NCI-H446 treated with DMSO at 0.1 percent for 48 hours (cell line): ENCODE results near the gene LPCAT1.
"Not testable (repeated sequence)": the region's sequence is repeated elsewhere in the genome, so short reads cannot be mapped to it uniquely, and the experiment has no call there.

ENCODE experiments used
- DNase-seq: peaks from one replicate; lab custom pipeline; 2025; lab: John Stamatoyannopoulos, UW

The LPCAT1 gene

DNA sequence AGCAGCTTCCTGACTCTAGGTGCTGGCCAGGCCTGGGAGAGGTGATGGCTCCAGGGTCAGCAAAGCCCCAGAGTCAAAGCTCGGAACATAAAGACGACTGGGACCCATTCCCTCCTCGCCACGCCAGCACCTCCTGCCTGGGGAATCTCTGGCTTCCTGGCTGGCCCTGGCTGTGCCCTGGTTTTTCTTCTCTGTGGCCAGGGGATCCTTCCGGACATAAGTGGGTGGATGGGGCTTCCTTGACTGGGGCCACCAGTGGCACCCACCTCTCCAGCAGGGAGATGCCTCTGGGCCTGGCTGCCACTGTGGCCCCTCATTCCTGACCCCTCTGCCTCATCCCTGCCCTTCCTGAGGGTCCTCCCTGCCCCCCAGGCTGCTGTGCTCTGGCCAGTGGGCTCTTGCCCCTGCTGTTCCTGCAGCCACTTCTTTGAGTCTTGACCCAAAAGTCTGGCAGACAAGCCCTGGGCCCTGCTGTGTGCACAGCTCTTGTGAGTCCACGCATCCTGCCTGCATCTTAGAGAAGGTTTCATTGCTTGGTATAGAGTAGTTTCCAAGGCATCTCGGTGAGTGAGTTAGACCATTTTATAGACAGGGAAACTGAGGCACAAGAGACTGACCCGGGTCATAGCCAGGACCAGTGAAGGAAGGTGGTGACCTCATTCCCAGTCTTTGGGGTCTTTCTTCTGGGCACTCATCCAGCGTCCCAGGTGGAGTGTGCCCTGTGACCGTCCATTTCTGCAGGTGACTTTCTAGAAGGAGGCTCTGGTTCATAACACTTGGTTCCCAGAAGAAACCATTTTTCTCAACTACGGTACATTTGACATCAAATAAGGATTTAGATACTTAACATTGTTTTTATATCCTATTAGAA, 17.3 kb upstream of the LPCAT1 start:
- no peak for DNase-seq

DNA sequence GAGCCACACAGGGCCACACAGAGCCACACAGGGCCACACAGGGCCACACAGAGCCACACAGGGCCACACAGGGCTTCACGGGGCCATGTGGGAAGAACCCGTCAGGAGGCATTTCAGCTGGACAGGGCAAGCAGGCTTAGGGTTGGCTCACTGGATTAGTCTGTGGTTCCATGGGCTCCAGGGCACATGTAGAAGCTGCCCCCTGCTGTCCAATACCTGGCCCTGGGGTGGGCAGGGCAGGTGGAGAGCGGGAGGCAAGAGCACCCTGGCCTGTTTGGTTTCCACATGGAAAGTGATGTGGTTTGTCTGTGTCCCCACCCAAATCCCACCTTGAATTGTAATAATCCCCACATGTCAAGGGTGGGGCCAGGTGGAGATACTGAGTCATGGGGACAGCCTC, 16.4 kb upstream of the LPCAT1 start:
- DNase-seq = no peak

DNA sequence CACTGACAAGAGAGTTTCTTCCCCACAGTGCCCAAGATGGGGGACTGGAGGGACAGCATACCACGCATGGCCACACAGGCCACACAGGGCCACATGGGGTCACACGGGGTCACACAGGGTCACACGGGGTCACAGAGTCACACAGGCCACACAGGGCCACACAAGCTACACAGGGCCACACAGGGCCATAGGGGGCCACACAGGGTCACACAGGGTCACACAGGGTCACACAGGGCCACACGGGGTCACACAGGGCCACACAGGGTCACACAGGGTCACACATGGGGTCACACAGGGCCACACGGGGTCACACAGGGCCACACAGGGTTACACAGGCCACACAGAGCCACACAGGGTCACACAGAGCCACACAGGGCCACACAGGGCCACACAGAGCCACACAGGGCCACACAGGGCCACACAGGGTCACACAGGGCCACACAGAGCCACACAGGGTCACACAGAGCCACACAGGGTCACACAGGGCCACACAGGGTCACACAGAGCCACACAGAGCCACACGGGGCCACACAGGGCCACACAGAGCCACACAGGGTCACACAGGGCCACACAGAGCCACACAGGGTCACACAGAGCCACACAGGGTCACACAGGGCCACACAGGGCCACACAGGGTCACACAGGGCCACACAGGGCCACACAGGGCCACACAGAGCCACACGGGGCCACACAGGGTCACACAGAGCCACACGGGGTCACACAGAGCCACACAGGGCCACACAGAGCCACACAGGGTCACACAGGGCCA, 15.8 kb upstream of the LPCAT1 start:
- not testable (repeated sequence) for DNase-seq

DNA sequence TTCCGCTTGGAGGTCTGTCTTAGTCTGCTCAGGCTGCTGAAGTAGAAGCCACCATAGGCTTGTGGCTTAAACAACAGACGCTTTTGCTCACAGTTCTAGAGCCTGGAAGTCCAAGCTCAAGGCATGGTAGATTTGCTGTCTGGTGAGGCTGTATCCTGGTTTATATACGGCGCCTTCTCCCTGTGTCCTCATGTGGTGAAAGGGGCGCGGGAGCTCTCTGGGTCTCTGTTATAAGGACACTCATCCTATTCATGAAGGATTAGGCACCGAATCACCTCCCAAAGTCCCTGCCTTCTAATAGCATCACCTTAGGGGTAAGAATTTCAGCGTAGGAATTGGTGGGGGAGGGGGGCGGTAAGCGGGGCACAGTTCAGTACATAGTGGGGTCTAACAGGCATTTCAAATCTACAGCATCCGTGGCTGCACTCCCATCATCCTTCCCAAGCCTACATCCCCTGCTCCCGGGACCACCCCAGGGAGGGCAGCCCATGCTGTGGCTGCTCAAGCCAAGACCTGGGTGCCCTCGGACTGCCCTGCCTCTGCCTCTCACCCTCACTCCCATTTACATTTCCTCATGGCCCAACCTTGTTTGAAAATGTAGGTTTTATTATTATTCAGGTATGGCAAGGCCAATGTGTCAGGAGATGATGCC, 15.1 kb upstream of the LPCAT1 start:
- DNase-seq = no peak

DNA sequence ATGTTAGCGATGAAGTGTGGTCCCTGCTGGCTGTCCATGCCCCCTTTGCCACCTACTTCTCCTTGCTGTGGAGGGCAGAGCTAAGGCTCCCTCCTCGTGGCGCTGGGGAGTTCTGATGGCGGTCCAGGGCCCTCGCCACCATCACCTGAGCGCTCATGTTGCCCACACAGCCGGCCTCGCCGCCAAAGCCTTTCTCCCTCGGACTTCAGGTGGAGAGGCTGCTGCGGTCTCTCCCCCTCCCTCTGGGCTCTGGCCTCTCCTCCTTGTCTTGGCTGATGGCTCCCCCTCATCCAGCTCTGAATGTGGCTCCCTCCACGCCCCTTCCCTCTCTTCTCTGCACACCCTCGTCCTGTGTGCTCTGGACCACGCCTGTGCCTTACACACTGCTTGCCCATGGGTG, 14.5 kb upstream of the LPCAT1 start:
- DNase-seq = no peak

DNA sequence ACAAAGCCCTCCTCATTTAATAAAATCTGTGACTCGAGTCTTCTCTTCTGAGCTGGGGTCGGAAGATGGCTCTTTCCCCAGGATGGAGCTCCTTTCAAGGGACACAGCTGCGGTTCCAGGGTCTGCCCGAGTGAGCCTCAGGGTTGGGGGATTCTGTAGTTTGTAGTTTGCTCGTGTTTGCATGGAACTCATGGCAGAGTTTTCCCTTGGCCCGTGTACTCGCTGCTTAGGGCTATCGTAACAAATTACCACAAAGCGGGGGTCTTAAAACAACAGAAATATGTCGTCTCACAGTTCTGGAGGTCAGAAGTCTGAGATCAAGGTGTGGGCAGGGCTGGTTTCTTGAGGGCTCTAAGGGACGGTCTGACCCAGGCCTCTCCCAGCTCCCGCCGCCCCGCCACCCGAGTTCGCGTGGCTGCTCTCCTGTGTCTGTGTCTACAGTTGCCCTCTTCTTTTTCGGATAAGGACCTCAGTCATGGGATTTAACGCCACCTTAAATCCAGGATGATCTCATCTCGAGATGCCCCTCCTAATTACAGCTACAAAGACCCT, 13.9 kb upstream of the LPCAT1 start:
- DNase-seq = no peak

DNA sequence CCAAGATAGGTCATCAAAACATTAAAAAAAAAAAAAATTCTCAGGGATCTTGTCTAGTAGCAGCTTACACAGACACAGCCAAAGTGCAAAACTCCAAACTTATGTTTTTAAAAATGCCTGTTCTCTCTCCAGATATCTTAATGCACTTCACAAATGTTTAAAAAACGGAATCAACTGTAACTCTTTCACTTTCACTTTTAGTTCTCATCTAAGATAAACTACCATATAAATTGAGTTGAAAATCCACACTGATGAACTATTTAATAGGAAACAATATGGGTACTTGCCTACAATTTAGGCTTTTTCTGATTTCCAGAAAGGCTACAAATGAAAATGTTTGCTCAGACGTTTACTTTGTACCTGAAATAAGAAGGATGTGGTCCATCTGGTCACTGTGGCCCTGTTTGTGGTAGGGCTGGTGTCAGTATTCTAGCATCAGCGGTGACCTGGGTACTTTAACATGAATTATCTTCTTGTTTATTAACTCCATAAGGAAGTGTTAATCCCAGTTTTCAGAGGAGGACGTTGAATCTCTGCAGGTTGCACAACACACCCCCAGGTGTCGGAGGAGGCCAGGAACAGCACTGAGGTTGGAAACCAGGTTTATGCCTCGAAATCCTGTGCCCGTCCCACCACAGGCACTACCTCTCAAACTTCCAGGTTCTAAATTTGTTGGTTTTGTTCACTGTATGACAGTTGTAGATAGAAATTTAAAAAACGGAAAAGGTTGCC, 13.3 kb upstream of the LPCAT1 start:
- no peak for DNase-seq

DNA sequence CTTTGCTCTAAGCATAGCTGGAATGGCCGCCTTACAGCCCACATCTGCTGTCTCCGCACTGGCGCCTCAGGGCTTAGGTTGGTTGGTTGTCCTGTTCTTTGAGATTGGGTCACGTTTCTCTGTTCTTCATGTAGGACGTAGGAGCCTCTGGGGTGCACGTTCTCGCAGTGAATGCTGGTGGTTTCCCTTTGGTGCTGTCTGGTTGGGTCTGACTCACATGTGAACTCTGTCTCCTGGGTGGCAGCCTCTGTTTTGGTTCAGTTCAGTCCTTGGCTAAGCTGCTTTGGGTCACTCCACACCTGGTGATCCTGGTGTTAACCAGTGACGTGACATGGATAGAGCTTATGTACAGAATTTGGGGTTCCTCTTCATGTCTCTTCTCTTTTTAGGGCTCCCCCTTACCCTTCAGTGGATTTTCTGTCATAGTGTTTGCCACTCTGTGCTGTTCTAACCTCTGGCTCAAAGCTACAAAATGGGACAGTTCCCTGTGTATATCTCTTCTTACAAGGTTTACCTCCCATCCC, 12.6 kb upstream of the LPCAT1 start:
- no peak for DNase-seq

DNA sequence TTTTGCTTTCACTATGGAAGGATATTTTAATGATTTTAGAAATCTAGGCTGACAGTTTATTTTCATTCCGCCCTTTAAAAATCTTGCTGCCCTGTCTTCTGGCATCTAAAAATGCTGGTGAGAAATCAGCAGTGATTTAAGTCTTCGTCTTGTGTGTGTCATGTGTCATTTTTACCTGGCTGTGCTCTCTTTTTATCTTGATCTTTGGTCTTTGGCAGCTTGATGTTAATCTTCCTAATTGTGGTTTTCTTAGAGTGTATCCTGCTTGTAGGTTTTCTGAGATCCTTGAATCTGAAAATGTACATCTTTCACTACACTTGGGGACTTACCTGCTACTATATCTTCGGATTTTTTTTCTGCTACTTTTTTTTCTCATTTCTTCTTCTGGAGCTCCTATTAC, 11.9 kb upstream of the LPCAT1 start:
- DNase-seq = no peak

DNA sequence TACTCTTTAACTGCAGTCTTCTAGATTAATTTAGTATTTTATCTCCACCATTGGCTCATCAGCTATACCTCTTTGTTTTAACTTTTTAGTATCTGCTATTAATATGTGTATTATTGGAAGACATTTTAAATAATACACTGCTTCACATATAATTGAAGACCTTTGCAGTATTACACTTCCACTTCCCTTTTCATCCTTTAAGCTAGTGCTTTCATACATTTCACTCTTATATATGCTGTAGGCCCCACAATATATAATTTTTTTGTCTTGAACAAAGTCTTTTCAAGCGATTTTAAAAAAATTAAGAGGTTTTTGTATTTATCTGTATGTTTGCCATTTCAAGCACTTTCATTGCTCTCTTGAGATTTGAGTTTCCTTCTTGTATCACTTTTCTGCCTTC, 8.6 kb upstream of the LPCAT1 start:
- no peak for DNase-seq

DNA sequence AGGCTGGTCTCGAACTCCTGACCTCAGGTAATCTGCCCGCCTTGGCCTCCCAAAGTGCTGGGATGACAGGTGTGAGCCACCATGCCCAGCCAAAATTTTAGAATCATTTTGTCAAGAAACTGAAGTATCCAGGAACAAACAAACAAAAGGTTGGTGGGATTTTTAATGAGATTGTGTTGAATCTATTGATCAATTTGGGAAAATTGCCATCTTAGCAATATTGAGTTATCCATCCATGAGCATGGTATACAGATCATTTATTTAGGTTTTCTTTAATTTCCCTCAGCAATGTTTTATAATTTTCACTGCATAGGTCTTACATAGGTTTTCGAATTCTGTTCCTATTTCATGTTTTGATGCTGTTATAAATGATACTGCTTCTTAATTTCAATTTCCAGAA, 5.7 kb upstream of the LPCAT1 start:
- DNase-seq = no peak

DNA sequence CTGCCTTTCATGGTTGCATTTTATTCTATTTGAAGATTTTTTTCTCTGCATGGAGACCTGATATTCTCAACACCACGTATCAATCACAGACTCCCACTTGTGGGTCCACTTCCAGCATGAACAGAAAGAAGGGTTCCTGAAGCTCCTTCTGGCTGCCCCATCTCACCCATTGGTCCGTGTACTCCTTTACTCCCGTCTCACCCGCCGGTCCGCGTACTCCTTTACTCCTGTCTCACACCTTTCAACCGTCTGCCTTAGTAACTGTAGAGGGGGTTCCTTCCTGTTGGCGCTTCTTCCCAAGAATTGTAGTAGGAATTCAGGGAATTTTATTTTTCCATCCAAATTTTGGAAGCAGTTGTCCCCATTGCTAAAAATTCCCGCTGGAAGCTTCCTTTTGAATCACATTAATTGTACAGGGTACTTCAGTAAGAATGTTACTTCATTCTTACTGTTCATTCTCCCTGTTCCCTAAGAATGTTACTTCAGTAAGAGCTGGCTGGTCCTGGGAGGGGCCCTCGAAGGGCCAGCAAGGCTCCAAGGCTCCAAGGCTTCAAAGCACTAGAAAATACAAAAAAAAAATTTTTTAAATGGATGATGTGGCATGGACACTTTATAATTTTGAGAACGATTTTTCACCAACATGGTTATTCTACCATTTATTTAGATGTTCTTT, 3.9 kb upstream of the LPCAT1 start:
- no peak for DNase-seq

DNA sequence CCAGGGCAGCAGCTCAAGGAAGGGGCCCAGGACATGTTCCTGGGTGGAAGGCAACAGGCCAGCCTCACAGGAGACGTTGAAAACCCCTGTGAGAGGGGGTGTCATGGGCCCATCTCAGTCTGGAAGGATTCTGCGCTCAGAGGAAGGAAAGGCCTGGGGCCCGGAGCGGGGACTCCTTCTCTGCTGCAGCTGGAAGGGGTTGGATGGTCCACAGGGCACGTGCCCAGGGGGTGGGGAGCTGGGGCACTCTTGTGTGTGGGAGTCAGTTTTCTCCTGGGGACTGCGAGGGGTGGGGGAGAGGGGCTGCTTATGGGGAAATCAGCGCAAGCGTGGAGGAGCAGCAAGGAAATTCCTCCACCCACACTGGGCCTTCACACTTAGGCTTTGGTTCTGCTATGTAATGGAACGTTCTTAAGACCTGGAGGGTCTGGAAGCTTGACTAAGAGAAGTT, 2.9 kb upstream of the LPCAT1 start:
- DNase-seq = no peak

DNA sequence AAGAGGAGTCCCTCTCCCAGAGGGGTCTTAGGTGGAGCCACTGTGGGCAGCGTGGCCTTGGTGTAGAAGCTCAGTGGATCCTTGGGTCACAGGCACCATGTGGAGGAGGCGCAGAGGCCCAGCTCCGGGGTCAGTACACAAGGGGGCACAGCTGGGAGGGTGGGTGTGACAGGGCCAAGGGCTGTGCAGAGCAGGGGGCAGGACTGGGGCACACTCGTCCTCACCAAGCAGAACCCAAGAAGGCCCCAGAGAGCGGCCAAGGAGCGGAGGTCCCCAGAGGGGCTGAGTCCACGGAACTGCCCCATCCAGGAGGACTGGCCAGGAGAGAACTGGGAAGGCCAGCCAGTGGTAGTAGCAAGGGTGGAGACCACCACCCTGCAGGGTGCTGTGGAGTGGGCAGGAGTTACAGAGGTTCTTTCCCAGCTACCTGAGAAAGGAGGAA, 2.5 kb upstream of the LPCAT1 start:
- no peak for DNase-seq

DNA sequence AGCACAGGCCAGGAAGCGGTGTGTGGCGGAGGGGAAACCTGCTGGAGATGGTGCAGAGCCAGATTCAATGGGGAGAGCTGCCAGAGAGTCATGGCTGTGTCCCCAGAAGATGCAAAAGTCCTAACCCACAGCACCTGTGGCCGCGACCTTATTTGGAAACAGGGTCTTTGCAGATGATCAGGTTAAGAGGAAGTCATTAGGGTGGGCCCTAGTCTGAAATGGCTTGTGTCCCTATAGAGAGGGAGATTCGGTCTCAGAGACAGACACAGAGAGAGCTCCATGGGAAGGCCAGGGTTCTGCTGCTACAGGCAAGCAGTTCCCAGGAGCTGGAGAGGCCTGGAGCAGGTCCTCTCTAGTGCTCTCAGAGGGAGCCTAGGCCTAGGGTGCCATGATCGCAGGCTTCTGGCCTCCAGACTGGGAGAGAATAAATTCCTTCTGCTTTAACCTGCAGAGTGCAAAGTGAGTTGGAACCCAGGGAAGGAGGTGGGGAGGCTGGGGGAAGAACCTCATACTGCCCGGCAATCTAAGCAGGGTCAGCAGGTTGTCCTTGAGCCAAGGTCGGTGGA, 1.9 kb upstream of the LPCAT1 start:
- DNase-seq = no peak

DNA sequence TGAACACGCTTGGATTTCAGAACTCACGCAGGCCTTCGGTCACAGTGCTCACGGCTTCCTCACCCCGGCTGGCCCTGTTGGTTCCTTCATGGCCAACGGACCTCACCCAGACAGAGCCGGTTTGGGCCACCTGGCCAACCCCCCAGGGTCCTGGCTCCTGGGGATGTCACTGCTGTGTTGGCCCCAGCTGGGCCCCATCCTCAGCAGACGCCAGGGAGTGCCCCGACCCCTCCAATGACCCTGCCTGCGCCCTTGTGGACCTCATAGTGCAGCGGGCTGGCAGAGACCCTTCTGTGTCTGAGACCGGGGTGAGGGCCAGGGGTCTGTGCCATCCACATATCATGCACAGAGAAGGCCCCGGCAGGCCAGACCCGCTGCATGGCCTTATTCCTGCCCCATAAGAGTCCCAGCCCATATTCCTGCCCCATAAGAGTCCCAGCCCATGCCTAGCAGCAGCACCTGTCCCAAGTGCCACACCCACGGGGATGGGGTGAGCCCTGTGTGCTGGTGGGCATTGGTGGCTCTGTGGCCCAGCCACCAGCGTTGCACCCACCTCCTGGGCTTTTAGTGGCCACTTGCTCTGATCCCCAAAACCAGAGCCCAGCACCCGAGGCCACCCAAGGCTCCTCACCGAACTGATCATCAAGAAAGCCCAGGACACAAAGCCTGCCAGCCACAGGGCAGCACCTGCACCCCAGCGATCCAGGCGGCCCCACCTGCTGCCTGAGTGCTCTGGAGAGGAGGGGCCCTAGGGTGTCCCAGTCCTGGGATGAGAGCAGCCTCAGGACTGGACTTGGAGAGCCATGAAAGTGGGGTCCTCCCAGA, 1.3 kb upstream of the LPCAT1 start:
- DNase-seq = no peak

DNA sequence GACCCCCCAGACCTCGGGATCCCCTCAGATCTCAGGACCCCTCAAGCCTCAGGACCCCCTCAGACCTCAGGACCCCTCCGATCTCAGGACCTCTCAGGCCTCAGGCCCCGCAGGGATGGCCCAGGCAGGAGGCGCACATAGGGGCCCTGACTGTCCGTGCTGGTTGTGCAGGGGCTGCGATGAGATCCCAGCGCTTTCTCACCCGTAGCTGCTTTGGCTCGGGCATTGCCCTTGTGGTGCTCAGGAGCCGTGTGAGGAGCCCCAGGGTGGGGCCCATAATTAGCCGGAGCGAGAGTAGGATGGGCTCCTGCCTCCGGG, 680 bp upstream of the LPCAT1 start:
- no peak for DNase-seq

DNA sequence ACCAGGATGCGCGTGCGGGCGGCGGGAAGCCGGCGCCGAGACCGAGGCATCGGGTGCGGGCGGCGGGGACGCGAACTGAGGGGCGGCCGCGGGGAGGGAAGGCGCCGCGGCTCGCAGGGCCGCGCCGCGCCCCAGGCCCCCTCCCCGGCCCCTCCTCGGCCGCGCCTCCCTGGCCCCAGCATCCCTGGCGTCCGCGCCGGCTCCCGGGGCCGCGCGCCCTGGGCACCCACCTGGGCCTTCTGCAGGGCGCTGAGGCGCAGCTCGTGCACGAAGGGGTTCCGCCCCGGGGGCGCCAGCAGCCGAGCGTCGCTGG, 324 bp downstream of the LPCAT1 start:
- DNase-seq = no peak

DNA sequence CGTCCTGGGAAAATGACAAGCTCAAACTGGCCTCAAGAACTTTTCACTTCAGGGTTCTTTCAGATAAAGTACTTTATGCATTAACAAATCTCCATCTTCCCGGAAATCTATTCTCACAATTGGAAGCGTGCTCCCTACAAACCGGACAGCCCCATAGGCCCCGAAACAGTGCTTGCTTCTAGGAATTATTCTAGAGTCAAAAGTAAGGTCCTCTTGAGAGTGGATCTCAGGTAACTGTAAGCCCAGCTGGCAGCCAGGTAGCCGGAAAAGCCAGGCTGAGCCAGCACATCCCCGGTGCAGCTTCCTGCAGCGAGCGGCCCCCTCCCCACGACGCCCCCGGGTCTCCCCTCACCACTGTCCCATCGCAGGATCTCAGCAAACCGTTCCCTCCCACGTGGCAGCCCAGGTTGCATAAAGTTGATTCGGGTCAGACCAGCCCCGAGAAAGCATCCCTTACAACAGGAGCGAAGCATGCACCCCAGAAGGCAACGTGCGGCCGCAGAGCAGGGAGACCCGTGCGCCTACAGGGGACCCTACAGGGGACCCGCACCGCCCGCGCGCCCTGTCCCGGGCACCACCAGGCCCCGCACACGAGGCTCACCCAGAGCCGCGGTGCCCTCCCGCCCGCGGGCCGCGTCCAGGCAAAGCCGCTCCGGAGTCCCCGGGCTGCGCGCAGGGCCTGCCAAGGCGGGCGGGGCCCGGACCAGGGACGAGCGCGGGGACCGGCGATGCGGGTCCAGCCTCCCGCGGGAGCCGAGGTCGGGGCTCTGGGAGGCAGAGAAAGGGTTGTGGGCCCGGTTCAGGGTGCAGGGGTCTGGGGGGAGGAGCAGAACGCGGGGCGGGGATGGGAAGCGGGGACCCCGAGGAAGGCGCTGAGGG, 920 bp downstream of the LPCAT1 start:
- DNase-seq = no peak
